A549 (cell line): ENCODE data around the gene CD101. TPM values are rescaled to one million over a fixed set of nuclear protein-coding genes. Genes with fewer than 3 reads are reported as not detected.

Source experiments
- ATAC-seq, 2 experiments: fragments of 200-7000 bp in 1 of 2; fragments of >200 bp in 1 of 2; cut with Nextera tagmentation in 1 of 2; cut with Tn5 transposase in 1 of 2; 3 replicates each; pipeline versions ENCODE4 v1.8.0 to v1.9.1; 2018 to 2020; ENCODE audit warnings: mild to moderate bottlenecking in 1 of 2, moderate library complexity in 1 of 2
- CTCF ChIA-PET: fragments of 300-600 bp; sonication (Branson Sonifier 250); formaldehyde crosslinking; extraction: SDS; loops from one replicate; lab custom pipeline; 2021; ENCODE audit warnings: antibody characterized with exemption, inconsistent platforms; lab: Yijun Ruan, JAX
- POLR2A ChIA-PET: fragments of 350-600 bp; formaldehyde crosslinking; extraction: SDS; loops from one replicate; lab custom pipeline; 2021; ENCODE audit warnings: antibody characterized with exemption, inconsistent platforms; lab: Yijun Ruan, JAX
- DNase-seq, 2 experiments: peaks; one replicate each; pipeline versions ENCODE4 v3.0.0 to v3.0.0-alpha.2; 2011 to 2016; ENCODE audit warnings: low read depth in 1 of 2, low spot score in 1 of 2
- FAIRE-seq: peaks from 2 replicates; lab custom pipeline; 2011; peaks lifted over from hg19 to GRCh38; lab: Jason Lieb, UNC
- H3K27ac ChIP-seq, 2 experiments: fragments of >200 bp; sonication (Bioruptor Twin); formaldehyde crosslinking; 3 replicates each; pipeline ENCODE4 v1.5.1; 2016 to 2017
- H3K4me1 ChIP-seq: fragments of >200 bp; sonication (Bioruptor Twin); formaldehyde crosslinking; 3 replicates; pipeline ENCODE4 v1.6.1; 2016
- H3K4me2 ChIP-seq: fragments of >200 bp; sonication (Bioruptor Twin); formaldehyde crosslinking; 3 replicates; pipeline ENCODE4 v1.6.1; 2016
- H3K4me3 ChIP-seq: fragments of >200 bp; sonication (Bioruptor Twin); formaldehyde crosslinking; 3 replicates; pipeline ENCODE4 v1.5.1; 2016
- H3K9me3 ChIP-seq: fragments of >200 bp; sonication (Bioruptor Twin); formaldehyde crosslinking; 3 replicates; pipeline ENCODE4 v1.6.1; 2016
- CBX2 ChIP-seq: fragments of 200-600 bp; sonication (generic); IDR thresholded peaks from 2 replicates; pipeline ENCODE4 v1.6.1; 2016; ENCODE audit warnings: low read depth, mild to moderate bottlenecking, borderline replicate concordance
- CEBPB ChIP-seq, 2 experiments: fragments of >200 bp in 1 of 2; sonication (Bioruptor Twin) in 1 of 2; formaldehyde crosslinking in 1 of 2; IDR thresholded peaks; 2 replicates each; pipeline ENCODE4 v1.6.1; 2012 to 2016
- CHD2 ChIP-seq: fragments of 150-350 bp; IDR thresholded peaks from 2 replicates; pipeline ENCODE4 v1.6.1; 2014; ENCODE audit warnings: low read length; ENCODE audit not compliant: partially characterized antibody
- EHF ChIP-seq: fragments of 250-450 bp; sonication (Bioruptor Pico); IDR thresholded peaks from 2 replicates; pipeline ENCODE4 v1.5.0; 2020; ENCODE audit warnings: mild to moderate bottlenecking
- ESRRA ChIP-seq: fragments of 150-350 bp; IDR thresholded peaks from 2 replicates; pipeline ENCODE4 v1.6.1; 2014; ENCODE audit warnings: mild to moderate bottlenecking, low read length, borderline replicate concordance
- FOXS1 ChIP-seq: fragments of 250-450 bp; sonication (Bioruptor Pico); IDR thresholded peaks from 2 replicates; pipeline ENCODE4 v1.5.0; 2020; ENCODE audit warnings: mild to moderate bottlenecking, moderate library complexity
- HDAC2 ChIP-seq: fragments of 200-600 bp; sonication (generic); IDR thresholded peaks from 2 replicates; pipeline ENCODE4 v1.6.1; 2016
- HOXA7 ChIP-seq: fragments of 250-450 bp; sonication (Bioruptor Pico); IDR thresholded peaks from 2 replicates; pipeline ENCODE4 v1.5.0; 2020; ENCODE audit warnings: mild to moderate bottlenecking, moderate library complexity
- JUNB ChIP-seq: fragments of >200 bp; sonication (Bioruptor Twin); formaldehyde crosslinking; IDR thresholded peaks from 2 replicates; pipeline ENCODE4 v1.6.1; 2016
- MAFK ChIP-seq: fragments of 450-650 bp; IDR thresholded peaks from 2 replicates; pipeline ENCODE4 v1.6.1; 2014; ENCODE audit not compliant: partially characterized antibody
- MAX ChIP-seq: IDR thresholded peaks from 2 replicates; pipeline ENCODE4 v1.6.1; 2012
- NFE2L2 ChIP-seq: fragments of 150-350 bp; conservative IDR thresholded peaks from 2 replicates; pipeline ENCODE4 v1.6.1; 2014; ENCODE audit warnings: low read length
- RCOR1 ChIP-seq: fragments of 150-350 bp; IDR thresholded peaks from 2 replicates; pipeline ENCODE4 v1.6.1; 2014; ENCODE audit warnings: antibody characterized with exemption, low read length, low read depth
- RFX5 ChIP-seq: fragments of 450-650 bp; IDR thresholded peaks from 2 replicates; pipeline ENCODE4 v1.7.1; 2014; ENCODE audit warnings: antibody characterized with exemption, mild to moderate bottlenecking, moderate library complexity
- RNF2 ChIP-seq: fragments of 200-600 bp; sonication (generic); IDR thresholded peaks from 2 replicates; pipeline ENCODE4 v1.6.1; 2016; ENCODE audit warnings: low read depth, mild to moderate bottlenecking, antibody characterized with exemption, moderate library complexity, borderline replicate concordance
- SMC3 ChIP-seq: fragments of >200 bp; sonication (Bioruptor Twin); formaldehyde crosslinking; IDR thresholded peaks from 3 replicates; pipeline ENCODE4 v1.6.1; 2018; ENCODE audit warnings: inconsistent platforms
- TP53 ChIP-seq: fragments of 250-450 bp; sonication (Bioruptor Pico); IDR thresholded peaks from 2 replicates; pipeline ENCODE4 v1.5.0; 2021; ENCODE audit warnings: mild to moderate bottlenecking, moderate library complexity
- ZSCAN20 ChIP-seq: fragments of 250-450 bp; sonication (Bioruptor Pico); IDR thresholded peaks from 2 replicates; pipeline ENCODE4 v1.8.0; 2022; ENCODE audit warnings: mild to moderate bottlenecking, moderate library complexity
- WGBS: methylation state at CpG from one replicate; pipeline ENCODE4 v1.1.6; 2017; ENCODE audit errors: missing lambda C conversion rate; 5-methylcytosine and 5-hydroxymethylcytosine counted together
- polyA plus RNA-seq, 4 experiments: library from polyadenylated mRNA; depleted of rRNA in 3 of 4; stranded (reverse); fragments of >200 nt; fragmentation: RNase III in 1 of 4; extraction: RNeasy Plus Mini Kit Qiagen cat#74134 plus additional on column Dnase treatment in 1 of 4; gene quantifications; 2 replicates in 3 of 4; 3 replicates in 1 of 4; pipeline ENCODE4 v1.2.3, GENCODE V29; 2011 to 2017
- TF ChIP-seq, protein P1 (sequence below): fragments of 250-450 bp; sonication (Bioruptor Pico); IDR thresholded peaks from 2 replicates; pipeline ENCODE4 v1.5.0; 2021; ENCODE audit warnings: mild to moderate bottlenecking, moderate library complexity, borderline replicate concordance
- TF ChIP-seq, protein P2 (sequence below): fragments of 200-600 bp; sonication (generic); IDR thresholded peaks from 2 replicates; pipeline ENCODE4 v1.6.1; 2016; ENCODE audit warnings: antibody characterized with exemption, mild to moderate bottlenecking, moderate library complexity
- TF ChIP-seq, protein P3 (sequence below): fragments of 150-350 bp; IDR thresholded peaks from 2 replicates; pipeline ENCODE4 v1.6.1; 2014; ENCODE audit warnings: low read depth, mild to moderate bottlenecking, low read length

The CD101 gene
- polyA plus RNA-seq, 2 of the 4 experiments (the other 2 are of a cell fraction), result 0.21 to 0.52 TPM

DNA sequence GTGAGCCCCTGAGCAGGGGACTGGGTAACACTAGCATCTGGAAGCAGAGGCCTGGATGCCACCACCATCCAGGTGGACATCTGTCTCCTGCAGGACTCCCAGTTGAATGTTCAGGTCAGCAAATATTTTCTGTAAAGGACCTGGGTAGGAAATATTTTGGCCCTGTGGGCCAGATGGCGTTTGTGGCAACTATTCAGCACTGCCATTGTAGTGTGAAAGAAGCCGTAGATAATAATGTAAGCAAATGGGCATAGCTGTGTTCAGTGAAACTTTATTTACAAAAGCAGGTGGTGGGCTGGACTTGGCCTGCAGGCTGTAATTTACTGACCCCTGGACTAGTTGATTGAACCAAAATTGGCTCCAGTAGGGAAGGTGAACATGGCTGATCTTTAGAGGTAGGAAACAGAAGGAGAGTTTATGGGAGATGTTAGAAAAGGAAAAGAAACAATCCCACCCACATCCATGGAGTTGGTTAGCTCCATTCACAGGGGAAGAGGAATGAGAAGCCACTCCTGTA, 20.0 kb upstream of the CD101 start:
- POLR2A ChIA-PET, result no interaction called here
- ATAC-seq, result no peak

GRCh38 chr1:116982319-116983004, 19.1 kb upstream of the CD101 start:
- 81% methylated on average over 8 of the region's 9 CpGs for WGBS
- DNase-seq (no peak), FAIRE-seq (no peak)
- no peaks in the 10 kb centered on the region for H3K9me3 ChIP-seq
- POLR2A ChIA-PET, result no interaction called here
- H3K4me2 ChIP-seq, result no peak overlapping the region
- H3K27ac ChIP-seq, result no peak overlapping the region
- no peak overlapping the region for H3K4me3 ChIP-seq
- no peak for TF ChIP-seq RNF2
- TF ChIP-seq, protein P1, sequence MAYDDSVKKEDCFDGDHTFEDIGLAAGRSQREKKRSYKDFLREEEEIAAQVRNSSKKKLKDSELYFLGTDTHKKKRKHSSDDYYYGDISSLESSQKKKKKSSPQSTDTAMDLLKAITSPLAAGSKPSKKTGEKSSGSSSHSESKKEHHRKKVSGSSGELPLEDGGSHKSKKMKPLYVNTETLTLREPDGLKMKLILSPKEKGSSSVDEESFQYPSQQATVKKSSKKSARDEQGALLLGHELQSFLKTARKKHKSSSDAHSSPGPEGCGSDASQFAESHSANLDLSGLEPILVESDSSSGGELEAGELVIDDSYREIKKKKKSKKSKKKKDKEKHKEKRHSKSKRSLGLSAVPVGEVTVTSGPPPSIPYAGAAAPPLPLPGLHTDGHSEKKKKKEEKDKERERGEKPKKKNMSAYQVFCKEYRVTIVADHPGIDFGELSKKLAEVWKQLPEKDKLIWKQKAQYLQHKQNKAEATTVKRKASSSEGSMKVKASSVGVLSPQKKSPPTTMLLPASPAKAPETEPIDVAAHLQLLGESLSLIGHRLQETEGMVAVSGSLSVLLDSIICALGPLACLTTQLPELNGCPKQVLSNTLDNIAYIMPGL (CRISPR knock-in tag), result no peak
- TF ChIP-seq, protein P2, sequence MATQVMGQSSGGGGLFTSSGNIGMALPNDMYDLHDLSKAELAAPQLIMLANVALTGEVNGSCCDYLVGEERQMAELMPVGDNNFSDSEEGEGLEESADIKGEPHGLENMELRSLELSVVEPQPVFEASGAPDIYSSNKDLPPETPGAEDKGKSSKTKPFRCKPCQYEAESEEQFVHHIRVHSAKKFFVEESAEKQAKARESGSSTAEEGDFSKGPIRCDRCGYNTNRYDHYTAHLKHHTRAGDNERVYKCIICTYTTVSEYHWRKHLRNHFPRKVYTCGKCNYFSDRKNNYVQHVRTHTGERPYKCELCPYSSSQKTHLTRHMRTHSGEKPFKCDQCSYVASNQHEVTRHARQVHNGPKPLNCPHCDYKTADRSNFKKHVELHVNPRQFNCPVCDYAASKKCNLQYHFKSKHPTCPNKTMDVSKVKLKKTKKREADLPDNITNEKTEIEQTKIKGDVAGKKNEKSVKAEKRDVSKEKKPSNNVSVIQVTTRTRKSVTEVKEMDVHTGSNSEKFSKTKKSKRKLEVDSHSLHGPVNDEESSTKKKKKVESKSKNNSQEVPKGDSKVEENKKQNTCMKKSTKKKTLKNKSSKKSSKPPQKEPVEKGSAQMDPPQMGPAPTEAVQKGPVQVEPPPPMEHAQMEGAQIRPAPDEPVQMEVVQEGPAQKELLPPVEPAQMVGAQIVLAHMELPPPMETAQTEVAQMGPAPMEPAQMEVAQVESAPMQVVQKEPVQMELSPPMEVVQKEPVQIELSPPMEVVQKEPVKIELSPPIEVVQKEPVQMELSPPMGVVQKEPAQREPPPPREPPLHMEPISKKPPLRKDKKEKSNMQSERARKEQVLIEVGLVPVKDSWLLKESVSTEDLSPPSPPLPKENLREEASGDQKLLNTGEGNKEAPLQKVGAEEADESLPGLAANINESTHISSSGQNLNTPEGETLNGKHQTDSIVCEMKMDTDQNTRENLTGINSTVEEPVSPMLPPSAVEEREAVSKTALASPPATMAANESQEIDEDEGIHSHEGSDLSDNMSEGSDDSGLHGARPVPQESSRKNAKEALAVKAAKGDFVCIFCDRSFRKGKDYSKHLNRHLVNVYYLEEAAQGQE, result no peak
- TF ChIP-seq EHF (CRISPR knock-in tag), result no peak
- TF ChIP-seq HDAC2, result no peak
- no peak for TF ChIP-seq NFE2L2
- TF ChIP-seq CBX2, result no peak
- TF ChIP-seq ESRRA, result no peak
- TF ChIP-seq FOXS1, result no peak
- no peak for TF ChIP-seq CHD2
- TF ChIP-seq TP53 (CRISPR knock-in tag), result no peak
- no peak for TF ChIP-seq CEBPB (IDR thresholded peaks at IDR 0.05)
- no peak for TF ChIP-seq JUNB
- TF ChIP-seq, all 56 proteins: peak for 0
- no peaks in the 10 kb centered on the region for H3K4me1 ChIP-seq
- no peak for ATAC-seq
- CTCF ChIA-PET, result no interaction called here

More for the DNA sequence above, 20.0 kb upstream of the CD101 start:
- Histone ChIP-seq H3K4me3 (no peak overlapping the region), H3K4me1 (no peaks in the 10 kb centered on the region), H3K9me3 (no peaks in the 10 kb centered on the region), H3K4me2 (no peak overlapping the region), H3K27ac (no peak overlapping the region)
- 93% methylated on average over 2 of the region's 2 CpGs for WGBS
- TF ChIP-seq MAFK (no peak), RFX5 (no peak), HOXA7 (no peak)
- CTCF ChIA-PET, result no interaction called here
- DNase-seq (no peak), FAIRE-seq (no peak)

- Histone ChIP-seq H3K27ac (no peak overlapping the region), H3K4me3 (no peak overlapping the region), H3K4me2 (no peak overlapping the region), H3K4me1 (no peaks in the 10 kb centered on the region), H3K9me3 (no peaks in the 10 kb centered on the region)
- FAIRE-seq (no peak), ATAC-seq (no peak), DNase-seq (no peak)
- TF ChIP-seq MAX (no peak), CBX2 (no peak), RCOR1 (no peak), ZSCAN20 (CRISPR knock-in tag) (no peak), RFX5 (no peak), SMC3 (no peak)
- TF ChIP-seq, protein P3, sequence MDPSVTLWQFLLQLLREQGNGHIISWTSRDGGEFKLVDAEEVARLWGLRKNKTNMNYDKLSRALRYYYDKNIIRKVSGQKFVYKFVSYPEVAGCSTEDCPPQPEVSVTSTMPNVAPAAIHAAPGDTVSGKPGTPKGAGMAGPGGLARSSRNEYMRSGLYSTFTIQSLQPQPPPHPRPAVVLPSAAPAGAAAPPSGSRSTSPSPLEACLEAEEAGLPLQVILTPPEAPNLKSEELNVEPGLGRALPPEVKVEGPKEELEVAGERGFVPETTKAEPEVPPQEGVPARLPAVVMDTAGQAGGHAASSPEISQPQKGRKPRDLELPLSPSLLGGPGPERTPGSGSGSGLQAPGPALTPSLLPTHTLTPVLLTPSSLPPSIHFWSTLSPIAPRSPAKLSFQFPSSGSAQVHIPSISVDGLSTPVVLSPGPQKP, result no peak
- TF ChIP-seq, protein P2, result no peak
- ChIA-PET CTCF (no interaction called here), POLR2A (no interaction called here)
- 100% methylated on average over 1 of the region's 5 CpGs for WGBS
Measured at GRCh38 chr1:116983112-116983511, 18.4 kb upstream of the CD101 start.
